ENCODE data around the gene ANXA2R. TPM values are rescaled to one million over a fixed set of nuclear protein-coding genes. Genes with fewer than 3 reads are reported as not detected.
A peak's percentile ranks its signal among the peaks of the same experiment; 100 is the strongest.
"Not testable (repeated sequence)": the region's sequence is repeated elsewhere in the genome, so short reads cannot be mapped to it uniquely, and the experiment has no call there.

The ANXA2R gene, protein sequence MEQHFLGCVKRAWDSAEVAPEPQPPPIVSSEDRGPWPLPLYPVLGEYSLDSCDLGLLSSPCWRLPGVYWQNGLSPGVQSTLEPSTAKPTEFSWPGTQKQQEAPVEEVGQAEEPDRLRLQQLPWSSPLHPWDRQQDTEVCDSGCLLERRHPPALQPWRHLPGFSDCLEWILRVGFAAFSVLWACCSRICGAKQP
- total RNA-seq, result 10 to 100 TPM in 1 of 6 donors, 1 to 10 TPM in 5; 2.0 to 25.1 (median 4.3) TPM

DNA sequence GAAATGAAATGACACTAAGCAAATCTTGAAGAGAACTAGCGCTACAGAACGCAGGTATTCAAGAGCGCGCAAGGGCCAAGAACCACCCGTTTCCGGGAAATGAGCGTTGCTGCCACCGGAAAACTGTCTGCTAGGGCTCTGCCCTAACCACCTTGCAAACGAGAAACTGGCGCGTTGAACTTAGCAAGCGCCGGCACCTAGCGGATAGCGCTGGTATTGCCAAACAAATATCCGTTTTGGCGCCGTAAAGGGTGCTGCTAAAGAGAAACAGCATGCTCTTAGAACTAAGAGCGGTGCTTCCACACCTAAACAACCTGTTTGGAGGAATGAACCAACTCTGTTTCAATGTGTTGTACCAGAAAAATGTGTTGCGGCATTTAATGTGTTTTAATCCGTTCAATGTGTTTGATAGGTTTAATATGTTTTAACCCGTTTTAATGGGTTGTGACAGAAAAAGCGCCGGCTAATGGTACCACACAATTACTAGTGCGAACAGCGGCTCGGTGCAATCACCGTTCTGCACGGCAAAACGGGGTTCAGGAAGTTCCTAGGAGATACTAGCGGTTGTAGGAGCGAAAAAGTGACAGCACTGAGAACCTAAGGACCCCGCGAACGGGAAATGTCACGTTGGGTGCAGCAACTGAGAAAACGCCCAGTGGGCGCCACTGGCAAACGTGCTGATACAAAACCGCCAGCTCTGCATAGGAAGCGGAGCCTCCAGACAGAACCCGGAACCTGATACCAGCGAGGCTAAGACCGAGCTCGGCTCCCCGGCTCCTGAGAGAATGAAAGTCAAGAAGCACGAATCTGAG, at the start of gene ANXA2R:
TSS of gene ANXA2R (minus strand) at position 33 of the 812 bp plus-strand sequence. CDS start 273 bp downstream, outside the sequence.
- peak within 1 kb of the TSS; percentile 16 to 64 (median 58) for H3K4me3 ChIP-seq
- H3K27ac ChIP-seq, result peak within 1 kb of the TSS; percentile 95 to 99 (median 98)
- 2 to 3% methylated on average over 42 to 47 of the region's 47 CpGs for WGBS, 2 donors
- no peaks in the 10 kb centered on the region for H3K9me3 ChIP-seq
- peaks cover 5 to 43% (median 13%) of the 10 kb centered on the region in 4 donors for H3K4me1 ChIP-seq
- no peaks in the 10 kb centered on the region for H3K36me3 ChIP-seq
- no peaks in the 10 kb centered on the region for H3K27me3 ChIP-seq
- TF ChIP-seq EP300 (IDR thresholded peaks at IDR 0.05), result no peak
- peak in 2 of 4 donors; percentile 40 to 41 for TF ChIP-seq POLR2A (IDR thresholded peaks at IDR 0.05)
- TF ChIP-seq POLR2AphosphoS5 (IDR thresholded peaks at IDR 0.05), result peak; percentile 59 to 63
- TF ChIP-seq, protein P1, sequence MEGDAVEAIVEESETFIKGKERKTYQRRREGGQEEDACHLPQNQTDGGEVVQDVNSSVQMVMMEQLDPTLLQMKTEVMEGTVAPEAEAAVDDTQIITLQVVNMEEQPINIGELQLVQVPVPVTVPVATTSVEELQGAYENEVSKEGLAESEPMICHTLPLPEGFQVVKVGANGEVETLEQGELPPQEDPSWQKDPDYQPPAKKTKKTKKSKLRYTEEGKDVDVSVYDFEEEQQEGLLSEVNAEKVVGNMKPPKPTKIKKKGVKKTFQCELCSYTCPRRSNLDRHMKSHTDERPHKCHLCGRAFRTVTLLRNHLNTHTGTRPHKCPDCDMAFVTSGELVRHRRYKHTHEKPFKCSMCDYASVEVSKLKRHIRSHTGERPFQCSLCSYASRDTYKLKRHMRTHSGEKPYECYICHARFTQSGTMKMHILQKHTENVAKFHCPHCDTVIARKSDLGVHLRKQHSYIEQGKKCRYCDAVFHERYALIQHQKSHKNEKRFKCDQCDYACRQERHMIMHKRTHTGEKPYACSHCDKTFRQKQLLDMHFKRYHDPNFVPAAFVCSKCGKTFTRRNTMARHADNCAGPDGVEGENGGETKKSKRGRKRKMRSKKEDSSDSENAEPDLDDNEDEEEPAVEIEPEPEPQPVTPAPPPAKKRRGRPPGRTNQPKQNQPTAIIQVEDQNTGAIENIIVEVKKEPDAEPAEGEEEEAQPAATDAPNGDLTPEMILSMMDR (IDR thresholded peaks at IDR 0.05), result peak; percentile 67 to 91 (median 88)
- DNase-seq (peak in 1 of 2 donors; percentile 94), ATAC-seq (ENCODE audit: low FRiP score in 2 of 2) (peak; percentile 83 to 86)

DNA sequence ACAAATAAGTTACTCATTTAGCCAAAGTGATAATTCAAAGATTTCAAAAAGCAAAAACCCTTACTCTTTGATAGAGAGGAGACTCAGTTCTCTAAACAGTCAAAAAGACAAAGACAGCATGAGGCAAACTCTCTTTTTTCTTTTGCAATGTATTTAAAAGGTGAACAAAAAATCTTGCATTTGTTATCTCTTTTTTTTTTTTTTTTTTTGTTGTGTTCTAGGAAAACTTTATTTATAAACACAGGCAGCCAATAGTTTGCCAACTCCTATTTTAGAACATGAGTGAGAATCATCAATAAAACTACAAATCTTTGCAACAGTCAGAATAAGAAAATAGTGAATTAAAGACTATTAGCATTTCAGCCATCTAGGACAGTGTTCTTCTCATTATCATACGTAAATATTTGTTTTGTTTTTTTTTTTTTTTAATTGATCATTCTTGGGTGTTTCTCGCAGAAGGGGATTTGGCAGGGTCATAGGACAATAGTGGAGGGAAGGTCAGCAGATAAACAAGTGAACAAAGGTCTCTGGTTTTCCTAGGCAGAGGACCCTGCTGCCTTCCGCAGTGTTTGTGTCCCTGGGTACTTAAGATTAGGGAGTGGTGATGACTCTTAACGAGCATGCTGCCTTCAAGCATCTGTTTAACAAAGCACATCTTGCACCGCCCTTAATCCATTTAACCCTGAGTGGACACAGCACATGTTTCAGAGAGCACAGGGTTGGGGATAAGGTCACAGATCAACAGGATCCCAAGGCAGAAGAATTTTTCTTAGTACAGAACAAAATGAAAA, 46.2 kb upstream of the ANXA2R start:
- H3K36me3 ChIP-seq; DNase-seq; ATAC-seq (ENCODE audit: low FRiP score in 2 of 2); H3K27me3 ChIP-seq; H3K4me1 ChIP-seq; H3K27ac ChIP-seq; H3K4me3 ChIP-seq; H3K9me3 ChIP-seq: not testable (repeated sequence)
- WGBS, 2 donors, result 90 to 91% methylated on average over 2 of the region's 5 CpGs

DNA sequence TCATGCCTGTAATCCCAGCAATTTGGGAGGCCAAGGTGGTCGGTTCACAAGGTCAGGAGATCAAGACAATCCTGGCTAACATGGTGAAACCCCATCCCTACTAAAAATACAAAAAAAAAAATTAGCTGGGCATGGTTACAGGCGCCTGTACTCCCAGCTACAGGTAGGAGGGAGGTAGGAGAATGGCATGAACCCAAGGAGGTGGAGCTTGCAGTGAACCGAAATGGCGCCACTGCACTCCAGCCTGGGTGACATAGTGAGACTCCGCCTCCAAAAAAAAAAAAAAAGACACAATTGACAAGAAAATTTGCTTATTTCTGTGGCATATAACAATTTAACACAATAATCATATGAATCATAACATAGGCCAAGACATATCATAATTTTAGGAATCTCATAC, 45.3 kb upstream of the ANXA2R start:
- H3K27me3 ChIP-seq, result no peaks in the 10 kb centered on the region
- no peaks in the 10 kb centered on the region for H3K4me1 ChIP-seq
- no peak for ATAC-seq (ENCODE audit: low FRiP score in 2 of 2)
- DNase-seq, result no peak
- H3K9me3 ChIP-seq, result peaks cover 0 to 2% (median 0%) of the 10 kb centered on the region in 4 donors
- H3K27ac ChIP-seq, result no peak overlapping the region
- no peak overlapping the region for H3K4me3 ChIP-seq
- H3K36me3 ChIP-seq, result peaks cover 0 to 17% (median 6%) of the 10 kb centered on the region in 4 donors
- TF ChIP-seq, protein P1 (IDR thresholded peaks at IDR 0.05), result no peak
- TF ChIP-seq POLR2AphosphoS5 (IDR thresholded peaks at IDR 0.05) (no peak), EP300 (IDR thresholded peaks at IDR 0.05) (no peak)
- WGBS, 2 donors, result 95% methylated on average over 5 of the region's 5 CpGs

DNA sequence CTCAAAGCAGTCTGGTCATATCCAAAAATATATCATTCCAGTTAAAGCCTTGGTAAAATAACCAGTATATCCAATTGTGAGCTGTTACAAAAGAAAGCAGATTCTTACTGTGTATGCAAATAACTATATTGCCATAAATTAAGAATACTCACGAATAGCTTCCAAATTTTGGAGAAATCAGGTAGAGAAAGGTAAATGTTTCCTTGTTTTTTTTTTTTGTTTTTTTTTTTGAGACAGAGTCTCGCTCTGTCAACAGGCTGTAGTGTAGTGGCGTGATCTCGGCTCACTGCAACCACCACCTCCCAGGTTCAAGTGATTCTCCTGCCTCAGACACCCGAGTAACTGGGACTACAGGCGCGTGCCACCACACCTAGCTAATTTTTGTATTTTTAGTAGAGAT, 44.3 kb upstream of the ANXA2R start:
- not testable (repeated sequence) for H3K27ac ChIP-seq; H3K9me3 ChIP-seq; H3K27me3 ChIP-seq; H3K4me3 ChIP-seq; H3K4me1 ChIP-seq; DNase-seq; ATAC-seq (ENCODE audit: low FRiP score in 2 of 2)
- WGBS, 2 donors, result 85 to 97% methylated on average over 7 of the region's 7 CpGs
- H3K36me3 ChIP-seq, result peaks cover 0 to 24% (median 12%) of the 10 kb centered on the region in 4 donors

DNA sequence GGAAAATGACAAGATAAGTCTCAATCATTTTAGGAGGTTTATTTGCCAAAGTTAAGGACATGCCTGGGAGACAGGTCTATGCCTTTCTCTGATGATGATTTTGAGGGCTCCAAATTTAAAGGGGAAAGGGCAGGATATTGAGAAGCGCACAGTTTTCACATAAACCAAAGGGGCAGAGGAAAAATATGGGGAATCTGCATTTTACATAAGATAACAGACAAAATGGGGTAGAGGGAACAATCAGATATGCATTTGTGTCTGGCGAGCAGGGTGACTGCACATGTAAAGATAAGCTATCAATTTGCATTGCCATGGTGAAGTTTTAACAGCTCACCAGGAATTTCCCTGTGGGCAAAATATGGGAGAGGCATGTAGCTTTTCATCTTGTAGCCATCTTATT, 41.2 kb upstream of the ANXA2R start:
- 91 to 97% methylated on average over 2 of the region's 2 CpGs for WGBS, 2 donors
- peaks cover 0 to 24% (median 14%) of the 10 kb centered on the region in 4 donors for H3K36me3 ChIP-seq
- not testable (repeated sequence) for H3K4me3 ChIP-seq; H3K27ac ChIP-seq; ATAC-seq (ENCODE audit: low FRiP score in 2 of 2); DNase-seq; H3K4me1 ChIP-seq; H3K27me3 ChIP-seq; H3K9me3 ChIP-seq

DNA sequence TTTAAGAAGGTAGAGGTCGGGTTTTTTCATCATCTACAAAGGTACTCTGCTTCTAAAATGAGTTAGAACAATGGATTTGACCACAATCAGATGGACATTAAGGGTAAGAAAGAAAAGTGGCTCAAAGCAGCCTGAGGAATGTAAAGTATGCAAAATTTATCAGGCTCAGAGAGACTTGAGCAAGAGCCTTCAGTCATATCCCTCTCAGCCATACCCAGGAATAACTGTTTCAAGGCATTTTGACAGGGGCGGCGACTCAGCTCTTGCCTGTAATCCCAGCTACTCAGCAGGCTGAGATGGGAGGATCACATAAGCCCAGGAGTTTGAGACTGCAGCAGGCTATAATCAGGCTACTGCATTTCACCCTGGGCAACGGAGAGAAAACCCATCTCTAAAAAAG, 38.8 kb upstream of the ANXA2R start:
- TF ChIP-seq EP300 (IDR thresholded peaks at IDR 0.05), result no peak
- no peak for TF ChIP-seq POLR2AphosphoS5 (IDR thresholded peaks at IDR 0.05)
- TF ChIP-seq, protein P1 (IDR thresholded peaks at IDR 0.05), result no peak
- no peak for TF ChIP-seq POLR2A (IDR thresholded peaks at IDR 0.05)
- Histone ChIP-seq H3K4me3 (no peak overlapping the region), H3K4me1 (peaks cover 0 to 8% (median 5%) of the 10 kb centered on the region in 4 donors), H3K36me3 (peaks cover 0 to 28% (median 16%) of the 10 kb centered on the region in 4 donors), H3K27ac (no peak overlapping the region), H3K9me3 (no peaks in the 10 kb centered on the region), H3K27me3 (no peaks in the 10 kb centered on the region)
- ATAC-seq (ENCODE audit: low FRiP score in 2 of 2), result no peak
- no peak for DNase-seq
- 78 to 84% methylated on average over 4 of the region's 4 CpGs for WGBS, 2 donors

DNA sequence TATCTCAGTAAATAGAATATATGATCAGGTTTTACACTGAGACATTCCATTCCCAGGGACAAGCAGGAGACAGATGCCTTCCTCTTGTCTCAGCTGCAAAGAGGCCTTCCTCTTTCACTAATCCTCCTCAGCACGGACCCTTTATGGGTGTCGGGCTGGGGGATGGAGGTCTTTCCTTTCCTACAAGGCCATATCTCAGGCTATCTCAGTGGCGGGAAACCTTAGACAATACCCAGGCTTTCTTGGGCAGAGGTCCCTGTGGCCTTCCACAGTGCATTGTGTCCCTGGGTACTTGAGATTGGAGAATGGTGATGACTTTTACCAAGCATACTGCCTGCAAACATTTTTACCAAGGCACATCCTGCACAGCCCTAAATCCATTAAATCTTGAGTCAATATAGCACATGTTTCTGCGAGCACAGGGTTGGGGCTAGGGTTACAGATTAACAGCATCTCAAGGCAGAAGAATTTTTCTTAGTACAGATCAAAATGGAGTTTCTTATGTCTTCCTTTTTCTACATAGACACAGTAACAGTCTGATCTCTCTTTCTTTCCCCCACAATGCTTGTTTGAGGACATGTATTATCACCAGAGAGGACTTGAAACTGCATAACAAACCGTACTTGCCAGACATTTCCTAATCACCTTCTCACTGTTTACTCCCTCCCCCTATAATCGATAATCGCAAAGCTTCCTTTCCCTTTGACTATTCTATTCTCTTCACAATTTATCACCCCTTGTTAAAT, 37.5 kb upstream of the ANXA2R start:
- H3K9me3 ChIP-seq; DNase-seq; H3K4me1 ChIP-seq; ATAC-seq (ENCODE audit: low FRiP score in 2 of 2); H3K27me3 ChIP-seq; H3K4me3 ChIP-seq; H3K27ac ChIP-seq: not testable (repeated sequence)
- WGBS, 2 donors, result 81 to 93% methylated on average over 7 of the region's 7 CpGs
- H3K36me3 ChIP-seq, result peaks cover 0 to 28% (median 16%) of the 10 kb centered on the region in 4 donors
